ENCODE measurements around the gene GREB1.

The GREB1 gene

DNA sequence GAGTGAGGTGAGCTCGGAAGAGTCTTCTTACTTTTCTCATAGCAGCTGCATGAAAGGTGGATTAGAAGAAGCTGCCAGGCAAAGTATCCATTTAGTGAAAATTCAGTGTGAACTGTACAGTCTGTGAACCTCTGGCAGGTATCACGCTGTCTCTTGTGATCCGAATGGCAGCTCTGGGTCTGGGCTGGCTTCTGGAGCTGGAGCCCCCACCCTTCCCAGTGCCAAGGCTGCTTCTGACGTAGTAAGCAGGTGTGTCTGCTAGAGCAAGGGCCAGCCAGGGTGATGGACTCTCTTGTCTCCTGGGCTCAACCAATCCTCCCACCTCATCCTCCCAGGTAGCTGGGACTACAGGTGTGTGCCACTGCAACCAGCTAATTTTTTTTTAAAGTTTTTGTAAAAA lies 150.1 kb downstream of the GREB1 start:
- Histone ChIP-seq H3K9me3 (ENCODE audit: control insufficient read depth, low read length) (no peaks in the 10 kb centered on the region), H3K4me3 (ENCODE audit: low read length) (no peak overlapping the region), H3K36me3 (ENCODE audit: control insufficient read depth, insufficient read depth, low read length) (no peaks in the 10 kb centered on the region), H3K9ac (ENCODE audit: low read length) (no peak overlapping the region), H3K27me3 (ENCODE audit: control insufficient read depth, insufficient read depth, low read length) (peaks cover 18% of the 10 kb centered on the region), H3K4me1 (ENCODE audit: control insufficient read depth, insufficient read depth, low read length) (peaks cover 12% of the 10 kb centered on the region)

DNA sequence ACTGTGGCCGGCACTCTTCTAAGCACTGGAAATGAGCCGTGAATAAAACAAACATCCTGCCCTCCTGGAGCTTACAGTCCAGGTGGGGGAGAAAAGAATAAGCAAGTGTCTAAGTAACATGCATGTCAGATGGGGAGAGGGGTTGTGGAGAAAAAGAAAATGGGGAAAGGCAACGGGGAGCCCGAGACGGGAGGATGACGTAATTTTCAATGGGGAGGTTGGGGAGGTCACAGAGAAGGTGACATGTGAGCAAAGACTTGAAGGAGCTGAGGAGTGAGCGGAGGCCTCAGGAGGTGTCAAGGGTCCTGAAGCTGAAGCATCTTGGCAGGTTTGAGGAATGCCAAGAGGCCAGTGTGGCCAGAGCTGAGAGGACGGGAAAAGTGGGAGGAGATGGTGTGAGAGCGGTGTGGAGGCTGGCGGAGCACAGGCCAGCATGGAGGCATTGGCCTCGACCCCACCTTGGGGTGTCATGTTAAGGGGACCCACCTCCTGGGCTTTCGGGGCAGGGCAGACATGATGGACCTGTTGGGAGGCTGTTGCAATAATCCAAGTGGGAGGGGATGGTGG lies 151.1 kb downstream of the GREB1 start:
- no peak overlapping the region for H3K4me3 ChIP-seq (ENCODE audit: low read length)

DNA sequence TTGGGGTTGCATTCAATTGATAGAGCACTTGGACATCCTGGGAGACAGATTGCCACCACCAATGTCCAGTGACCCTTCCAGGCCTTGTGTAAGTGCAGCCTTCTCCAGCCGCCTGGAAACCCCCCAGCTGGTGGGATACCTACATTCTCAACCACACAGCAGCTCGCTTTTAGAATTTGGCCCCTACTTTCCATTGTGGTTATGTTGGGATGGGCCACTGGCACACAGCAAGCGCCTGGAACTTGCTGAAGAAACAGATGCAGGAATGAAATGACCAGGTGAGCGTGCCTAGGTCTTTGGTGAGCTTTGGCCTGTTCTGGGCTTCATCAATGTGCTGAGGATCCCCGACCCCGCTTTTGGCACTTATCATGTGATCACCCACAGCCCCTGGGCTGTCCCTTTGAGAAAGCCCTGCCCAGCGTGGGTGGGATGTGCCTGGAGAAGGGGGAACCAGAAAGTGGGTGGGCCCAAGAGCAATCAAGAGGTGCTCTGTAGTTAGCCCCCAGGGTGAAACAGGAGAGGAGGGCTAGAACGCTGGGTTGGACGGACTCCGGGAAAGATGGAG lies 152.1 kb downstream of the GREB1 start:
- H3K27me3 ChIP-seq (ENCODE audit: control insufficient read depth, insufficient read depth, low read length): peaks cover 14% of the 10 kb centered on the region
- no peaks in the 10 kb centered on the region for H3K9me3 ChIP-seq (ENCODE audit: control insufficient read depth, low read length)
- no peak overlapping the region for H3K4me3 ChIP-seq (ENCODE audit: low read length)

More for the DNA sequence above, 151.1 kb downstream of the GREB1 start:
- Histone ChIP-seq H3K4me1 (ENCODE audit: control insufficient read depth, insufficient read depth, low read length) (peaks cover 12% of the 10 kb centered on the region), H3K9me3 (ENCODE audit: control insufficient read depth, low read length) (no peaks in the 10 kb centered on the region), H3K36me3 (ENCODE audit: control insufficient read depth, insufficient read depth, low read length) (no peaks in the 10 kb centered on the region), H3K9ac (ENCODE audit: low read length) (no peak overlapping the region), H3K27me3 (ENCODE audit: control insufficient read depth, insufficient read depth, low read length) (peaks cover 14% of the 10 kb centered on the region)

DNA sequence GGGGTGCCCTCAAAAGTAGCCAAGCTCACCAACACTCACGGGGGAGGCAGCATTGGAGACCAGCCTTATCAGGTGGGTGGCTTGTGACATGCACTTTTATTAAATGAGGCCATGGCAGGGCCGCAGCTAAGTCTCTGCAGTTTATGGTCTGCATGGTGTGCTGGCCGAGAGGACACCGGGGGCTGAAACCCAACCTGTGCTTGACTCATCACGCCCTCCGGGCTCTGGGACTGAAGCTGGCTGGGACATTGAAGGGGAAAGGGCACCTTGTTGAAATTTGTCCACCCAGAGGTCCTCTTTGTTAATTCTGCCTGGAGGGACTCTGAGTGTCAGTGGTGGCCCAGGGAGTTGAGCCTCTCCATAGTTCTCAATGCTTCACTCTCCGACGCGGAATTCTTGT lies 153.9 kb downstream of the GREB1 start:
- no peaks in the 10 kb centered on the region for H3K36me3 ChIP-seq (ENCODE audit: control insufficient read depth, insufficient read depth, low read length)
- H3K27me3 ChIP-seq (ENCODE audit: control insufficient read depth, insufficient read depth, low read length): peaks cover 14% of the 10 kb centered on the region
- no peaks in the 10 kb centered on the region for H3K9me3 ChIP-seq (ENCODE audit: control insufficient read depth, low read length)
- peaks cover 12% of the 10 kb centered on the region for H3K4me1 ChIP-seq (ENCODE audit: control insufficient read depth, insufficient read depth, low read length)
- H3K9ac ChIP-seq (ENCODE audit: low read length): no peak overlapping the region
- H3K4me3 ChIP-seq (ENCODE audit: low read length): no peak overlapping the region

More for the DNA sequence above, 152.1 kb downstream of the GREB1 start:
- Histone ChIP-seq H3K9ac (ENCODE audit: low read length) (no peak overlapping the region), H3K4me1 (ENCODE audit: control insufficient read depth, insufficient read depth, low read length) (peaks cover 12% of the 10 kb centered on the region), H3K36me3 (ENCODE audit: control insufficient read depth, insufficient read depth, low read length) (no peaks in the 10 kb centered on the region)

DNA sequence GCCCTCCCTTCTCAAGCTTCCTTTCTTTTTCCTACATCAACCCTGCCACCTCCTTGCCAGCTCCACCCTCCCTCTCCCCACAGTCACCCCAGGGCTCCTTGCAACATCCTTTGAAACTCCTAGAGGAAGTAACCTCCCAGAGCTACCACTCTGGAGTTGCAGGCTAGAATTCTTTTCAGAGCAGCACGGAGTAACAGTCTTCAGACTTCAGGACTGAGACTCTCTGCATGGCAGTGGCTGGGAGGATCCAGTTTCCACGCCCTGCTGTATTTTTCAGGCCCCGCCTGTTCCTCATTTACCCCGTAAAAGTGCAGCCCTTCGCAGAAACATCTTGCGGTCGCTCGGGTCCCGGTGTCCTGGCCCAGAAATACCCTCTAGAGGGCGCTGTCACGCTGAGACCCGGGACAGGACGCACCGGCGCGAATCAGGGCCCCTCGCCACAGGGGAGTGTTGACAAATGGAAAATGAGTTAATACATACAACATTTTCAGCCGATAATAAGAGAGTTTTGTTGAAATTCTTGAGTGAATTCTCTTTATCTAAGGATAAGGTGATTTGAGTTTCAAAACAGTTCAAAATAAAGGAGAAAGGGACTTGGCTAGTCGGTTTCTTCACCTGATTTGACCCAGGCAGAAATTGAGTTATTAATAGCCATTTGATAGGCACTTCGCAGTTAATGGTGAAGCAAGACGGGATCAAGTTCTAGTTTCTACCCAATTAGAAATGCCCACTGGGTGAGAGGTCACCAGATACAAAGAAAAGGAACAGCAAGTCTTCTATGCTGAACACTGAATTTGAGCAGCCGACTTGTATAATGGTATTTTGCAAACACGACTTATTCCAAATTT lies 154.6 kb downstream of the GREB1 start:
- Histone ChIP-seq H3K4me1 (ENCODE audit: control insufficient read depth, insufficient read depth, low read length) (peaks cover 12% of the 10 kb centered on the region), H3K9me3 (ENCODE audit: control insufficient read depth, low read length) (no peaks in the 10 kb centered on the region), H3K9ac (ENCODE audit: low read length) (no peak overlapping the region), H3K4me3 (ENCODE audit: low read length) (no peak overlapping the region), H3K36me3 (ENCODE audit: control insufficient read depth, insufficient read depth, low read length) (no peaks in the 10 kb centered on the region), H3K27me3 (ENCODE audit: control insufficient read depth, insufficient read depth, low read length) (peaks cover 14% of the 10 kb centered on the region)

DNA sequence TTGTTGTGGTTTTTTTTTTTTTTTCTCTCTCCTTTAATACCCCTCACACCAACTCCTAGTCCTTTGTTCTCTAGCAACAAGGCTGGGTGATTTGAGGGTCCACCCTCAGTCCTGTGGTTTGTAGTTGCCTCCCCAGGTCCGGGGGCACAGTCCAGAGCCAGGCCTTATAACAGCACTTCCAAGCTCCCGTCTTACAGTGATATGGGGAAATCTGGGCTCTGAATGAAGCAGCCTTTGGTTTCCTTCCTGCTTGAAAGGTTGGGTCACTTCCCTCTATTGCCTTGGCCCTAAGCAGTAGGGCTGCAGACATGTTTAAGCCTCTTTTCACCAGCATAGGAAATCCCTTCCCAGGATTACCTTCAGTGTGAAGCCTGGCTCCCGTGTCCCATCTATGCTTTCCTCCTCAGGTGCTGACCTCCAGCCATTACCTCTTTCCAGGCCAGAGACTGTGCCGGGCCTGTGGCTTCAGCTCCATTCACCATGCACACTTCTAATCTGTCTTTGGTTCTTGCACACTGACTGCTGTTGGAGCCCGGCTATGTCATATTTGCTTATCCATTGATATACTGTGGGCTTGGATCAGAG lies 157.3 kb downstream of the GREB1 start:
- Histone ChIP-seq H3K4me3 (ENCODE audit: low read length) (no peak overlapping the region), H3K27me3 (ENCODE audit: control insufficient read depth, insufficient read depth, low read length) (no peaks in the 10 kb centered on the region), H3K9me3 (ENCODE audit: control insufficient read depth, low read length) (no peaks in the 10 kb centered on the region), H3K36me3 (ENCODE audit: control insufficient read depth, insufficient read depth, low read length) (no peaks in the 10 kb centered on the region), H3K9ac (ENCODE audit: low read length) (no peak overlapping the region), H3K4me1 (ENCODE audit: control insufficient read depth, insufficient read depth, low read length) (peaks cover 12% of the 10 kb centered on the region)

All from mucosa of stomach (tissue), 1 donor.